GM12891 (cell line): ENCODE data around the gene FLT1.

ENCODE experiments used
- DNase-seq: peaks from one replicate; pipeline ENCODE4 v3.0.0; 2011; ENCODE audit warnings: low spot score; ENCODE audit not compliant: insufficient read length
- FAIRE-seq: peaks from 2 replicates; lab custom pipeline; 2011; peaks lifted over from hg19 to GRCh38; lab: Jason Lieb, UNC
- PAX5 ChIP-seq: IDR thresholded peaks from 2 replicates; pipeline ENCODE4 v1.6.1; 2011; ENCODE audit warnings: low read length, moderate library complexity, mild to moderate bottlenecking; ENCODE audit not compliant: insufficient read depth, severe bottlenecking
- POLR2A ChIP-seq: IDR thresholded peaks from 2 replicates; pipeline ENCODE4 v1.6.1; 2011; ENCODE audit warnings: low read depth, low read length, control low read depth
- POLR2AphosphoS5 ChIP-seq: IDR thresholded peaks from 2 replicates; pipeline ENCODE4 v1.6.1; 2011; ENCODE audit warnings: low read depth, low read length, control low read depth
- POU2F2 ChIP-seq: IDR thresholded peaks from 2 replicates; pipeline ENCODE4 v1.6.1; 2011; ENCODE audit warnings: low read depth, mild to moderate bottlenecking, control low read depth, low read length, moderate library complexity
- SPI1 ChIP-seq: IDR thresholded peaks from 2 replicates; pipeline ENCODE4 v1.6.1; 2011; ENCODE audit warnings: low read depth, low read length, control low read depth
- TAF1 ChIP-seq: IDR thresholded peaks from 2 replicates; pipeline ENCODE4 v1.6.1; 2011; ENCODE audit warnings: low read depth, low read length, control low read depth

The FLT1 gene

DNA sequence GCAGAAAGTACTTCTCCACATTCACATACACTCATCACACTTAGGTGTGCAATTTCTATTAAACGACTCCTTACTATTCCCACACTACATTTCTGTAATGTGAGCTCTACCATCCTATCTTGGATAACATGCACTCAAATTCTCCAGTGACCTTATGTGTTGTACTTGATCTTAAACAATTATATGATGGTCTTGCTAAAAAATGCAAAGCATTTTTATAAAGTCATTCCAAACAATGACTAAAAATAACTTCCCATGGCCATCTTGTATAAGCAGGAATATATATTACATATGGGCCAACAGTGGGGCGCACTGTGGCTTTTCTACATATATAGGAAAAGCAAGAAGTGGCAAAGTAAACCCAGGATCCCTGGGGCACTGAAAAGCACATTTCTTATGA, 155.5 kb downstream of the FLT1 start:
- DNase-seq = no peak
- TF ChIP-seq POLR2A (no peak), POU2F2 (no peak), POLR2AphosphoS5 (no peak), SPI1 (no peak), TAF1 (no peak), PAX5 (no peak)
- no peak for FAIRE-seq

GRCh38 chr13:28338742-28339141, 156.2 kb downstream of the FLT1 start:
- TF ChIP-seq POU2F2 = no peak
- TF ChIP-seq SPI1 = no peak
- no peak for TF ChIP-seq POLR2AphosphoS5
- TF ChIP-seq POLR2A = no peak
- FAIRE-seq (no peak), DNase-seq (no peak)

DNA sequence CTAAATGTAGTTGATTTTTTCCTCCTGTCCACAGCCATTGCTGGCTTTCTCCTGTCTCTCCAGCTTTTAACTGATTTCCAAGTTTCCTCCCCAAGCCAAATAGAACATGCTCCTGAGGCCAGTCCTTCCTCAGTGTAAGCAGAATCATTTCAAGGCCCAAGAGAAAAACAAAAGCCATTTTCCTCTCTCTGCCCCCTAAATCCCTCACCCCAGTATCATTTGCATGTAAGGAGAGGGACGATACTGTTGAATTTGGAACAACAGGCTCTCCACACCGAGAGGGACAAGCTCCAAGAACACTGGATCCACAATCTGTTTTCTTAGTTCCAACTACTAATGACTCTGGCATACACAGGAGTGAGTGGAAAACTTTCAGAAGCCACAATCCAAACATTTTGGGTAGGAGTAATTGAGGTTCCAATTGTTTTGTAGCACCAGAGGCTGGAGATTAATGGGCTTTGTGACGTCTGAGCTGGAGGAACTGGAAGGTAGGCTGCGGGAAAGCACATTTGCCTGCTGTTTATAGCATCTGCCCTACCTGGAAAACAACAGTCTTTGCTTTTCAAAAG, 156.8 kb downstream of the FLT1 start:
- TF ChIP-seq SPI1 = no peak
- no peak for TF ChIP-seq TAF1
- no peak for TF ChIP-seq POLR2AphosphoS5
- TF ChIP-seq POLR2A = no peak
- TF ChIP-seq POU2F2 = no peak
- no peak for TF ChIP-seq PAX5
- DNase-seq = no peak
- FAIRE-seq = no peak

GRCh38 chr13:28337166-28338005, 157.5 kb downstream of the FLT1 start:
- no peak for TF ChIP-seq SPI1
- TF ChIP-seq PAX5 = no peak
- TF ChIP-seq POLR2AphosphoS5 = no peak
- TF ChIP-seq TAF1 = no peak
- no peak for TF ChIP-seq POLR2A
- no peak for TF ChIP-seq POU2F2
- no peak for DNase-seq
- FAIRE-seq = no peak

GRCh38 chr13:28336193-28336657, 158.7 kb downstream of the FLT1 start:
- no peak for DNase-seq
- no peak for FAIRE-seq
- TF ChIP-seq PAX5 = no peak
- no peak for TF ChIP-seq POLR2A
- no peak for TF ChIP-seq POU2F2
- TF ChIP-seq POLR2AphosphoS5 = no peak
- TF ChIP-seq TAF1 = no peak
- TF ChIP-seq SPI1 = no peak

DNA sequence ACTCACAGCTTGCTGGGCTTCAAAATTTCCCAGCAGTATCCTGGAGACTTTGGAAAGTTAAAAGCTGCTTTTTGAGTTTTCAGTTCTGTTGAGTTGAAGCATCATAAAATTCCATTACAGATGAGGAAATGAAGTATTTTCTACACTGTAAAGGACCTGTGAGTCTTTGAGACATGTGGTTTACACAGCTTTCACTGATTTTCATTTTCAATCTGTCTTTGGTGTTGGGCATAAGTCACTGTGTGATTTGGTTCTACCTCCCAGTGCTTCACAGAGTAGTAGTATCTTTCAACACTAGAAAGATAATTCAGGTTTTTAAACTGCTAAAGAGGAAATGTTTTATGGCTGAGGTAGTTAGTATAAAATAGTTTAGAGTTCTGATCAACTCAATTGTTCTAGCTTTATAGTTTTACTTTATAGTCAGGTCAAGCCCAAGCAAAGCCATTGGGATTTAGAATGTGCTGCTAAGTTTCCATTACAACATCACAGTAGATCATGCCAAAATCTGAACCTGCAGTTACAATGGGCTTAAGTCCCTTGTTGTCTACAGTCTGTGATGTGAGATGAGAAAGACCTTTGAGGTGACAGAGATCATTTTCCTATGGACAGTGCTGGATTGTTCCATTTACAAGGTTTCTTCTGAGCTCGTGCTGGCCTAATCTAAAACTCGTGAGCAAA, 161.6 kb downstream of the FLT1 start:
- no peak for TF ChIP-seq SPI1
- no peak for TF ChIP-seq POLR2A
- no peak for TF ChIP-seq POU2F2
- TF ChIP-seq POLR2AphosphoS5 = no peak
- no peak for DNase-seq
- FAIRE-seq = peak; percentile 51

- FAIRE-seq (no peak), DNase-seq (no peak)
- no peak for TF ChIP-seq PAX5
- TF ChIP-seq POLR2A = no peak
- TF ChIP-seq POU2F2 = no peak
- TF ChIP-seq POLR2AphosphoS5 = no peak
- no peak for TF ChIP-seq SPI1
- no peak for TF ChIP-seq TAF1
These were observed 165.4 kb downstream of the FLT1 start for GRCh38 chr13:28329395-28330158.

- FAIRE-seq = no peak
- DNase-seq = no peak
- TF ChIP-seq POLR2AphosphoS5 (no peak), PAX5 (no peak), SPI1 (no peak), POU2F2 (no peak), TAF1 (no peak), POLR2A (no peak)
These were observed 166.7 kb downstream of the FLT1 start for GRCh38 chr13:28328271-28328607.
